Measurements from ENCODE around the gene SLC37A1. TPM values are rescaled to one million over a fixed set of nuclear protein-coding genes. Genes with fewer than 3 reads are reported as not detected.

The SLC37A1 gene
- total RNA-seq, 2 experiments from 2014 or later, result 12.7 to 13.3 TPM

DNA sequence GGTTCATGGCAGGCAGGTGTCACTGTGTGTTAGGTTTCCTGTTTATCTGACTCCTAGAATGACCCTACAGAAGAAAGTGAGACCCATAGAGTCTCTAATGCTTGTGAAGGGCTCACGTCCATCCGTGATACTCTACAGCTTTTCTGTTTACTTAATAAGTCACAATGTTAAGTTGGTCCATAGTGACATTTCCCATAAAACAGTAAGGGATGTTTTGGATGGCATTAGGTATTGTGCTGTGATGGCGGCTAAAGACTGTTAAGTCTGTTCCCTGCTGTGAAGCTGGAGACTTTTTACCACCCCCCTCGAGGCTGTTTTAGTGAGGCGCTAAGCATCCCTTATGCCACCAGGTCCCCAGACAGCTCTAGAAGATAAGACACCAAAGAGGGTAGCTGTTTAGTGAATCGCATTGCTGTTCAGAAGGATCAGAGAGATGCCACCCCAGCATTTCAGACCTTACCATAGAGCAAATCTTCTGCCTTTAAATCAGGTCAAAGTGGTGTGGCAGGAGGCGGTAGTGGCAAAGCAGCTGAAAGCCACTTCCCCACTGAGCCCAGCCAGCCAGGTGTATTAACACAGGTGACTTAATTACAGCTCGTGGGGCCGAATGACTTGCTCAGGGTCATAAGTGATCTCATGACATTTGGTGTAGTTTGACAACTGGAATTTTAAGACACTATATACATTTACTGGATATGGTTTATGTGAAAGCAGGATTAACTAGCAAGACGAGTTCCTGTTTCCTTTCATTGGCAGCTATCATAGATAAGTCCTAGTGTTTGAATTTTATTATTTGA is 25.0 kb downstream of the SLC37A1 start:
- Mint-ChIP-seq H3K27ac (no peak overlapping the region), H3K9me3 (no peaks in the 10 kb centered on the region), H3K4me3 (no peak overlapping the region), H3K4me1 (no peaks in the 10 kb centered on the region), H3K36me3 (ENCODE audit: low read depth) (peaks cover 3% of the 10 kb centered on the region), H3K27me3 (no peaks in the 10 kb centered on the region)
- no peak for DNase-seq
- ChIA-PET POLR2A (interaction anchor here (2.3 kb wide), 1 partner anchor 11 kb away, joined by 11 read pairs; no protein-coding TSS in a partner anchor), CTCF (interaction anchor here (1.0 to 1.2 kb wide), 3 partner anchors 72 to 281 kb away, joined by 3 to 5 read pairs (median 3); no protein-coding TSS in a partner anchor)

DNA sequence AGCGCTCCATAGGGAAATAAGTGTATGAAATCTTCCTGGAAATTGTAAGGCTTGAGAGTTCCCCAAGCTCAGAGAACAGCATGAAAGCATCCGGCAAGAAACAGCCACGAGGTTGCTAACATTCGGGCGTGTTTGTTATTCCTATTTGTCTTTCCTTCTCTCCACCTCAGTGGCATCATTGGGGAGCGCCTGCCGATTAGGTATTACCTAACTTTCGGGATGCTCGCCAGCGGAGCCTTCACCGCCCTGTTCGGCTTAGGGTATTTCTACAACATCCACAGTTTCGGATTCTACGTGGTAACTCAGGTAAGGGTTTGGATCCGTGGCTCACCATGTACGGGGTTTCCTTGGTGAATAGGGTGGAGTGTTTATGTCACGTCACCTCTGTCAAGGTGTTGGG is 25.7 kb downstream of the SLC37A1 start:
- Mint-ChIP-seq H3K27me3 (no peaks in the 10 kb centered on the region), H3K4me1 (no peaks in the 10 kb centered on the region), H3K9me3 (no peaks in the 10 kb centered on the region), H3K4me3 (no peak overlapping the region), H3K36me3 (ENCODE audit: low read depth) (peaks cover 3% of the 10 kb centered on the region), H3K27ac (no peak overlapping the region)
- ChIA-PET POLR2A (interaction anchor here (2.3 kb wide), 1 partner anchor 11 kb away, joined by 11 read pairs; no protein-coding TSS in a partner anchor), CTCF (interaction anchor here (1.2 kb wide), 1 partner anchor 72 kb away, joined by 5 read pairs; no protein-coding TSS in a partner anchor)
- no peak for DNase-seq

DNA sequence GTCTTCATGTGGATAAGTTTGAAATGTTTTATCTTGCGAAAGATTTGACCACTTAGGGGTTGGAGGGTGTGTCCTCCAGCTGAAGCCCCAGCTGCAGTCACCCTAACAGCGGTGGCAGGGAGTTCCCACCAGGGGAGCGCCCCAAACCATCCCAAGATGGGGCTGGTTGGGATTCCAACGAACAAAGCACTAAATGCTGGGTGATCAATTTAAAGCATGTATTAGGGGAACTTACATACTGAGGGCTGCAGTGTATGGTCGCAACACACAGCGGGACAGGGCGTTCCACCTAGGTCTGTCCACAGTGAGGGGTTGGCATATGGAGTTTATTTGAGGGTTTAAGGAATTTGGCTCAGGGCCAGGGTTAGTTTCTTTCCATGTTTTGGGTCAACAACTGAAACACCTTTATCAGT is 26.3 kb downstream of the SLC37A1 start:
- H3K9me3 Mint-ChIP-seq, result no peaks in the 10 kb centered on the region
- ChIA-PET CTCF (no interaction called here), POLR2A (interaction anchor here (2.3 kb wide), 1 partner anchor 12 kb away, joined by 11 read pairs; no protein-coding TSS in a partner anchor)
- DNase-seq, result no peak
- H3K4me3 Mint-ChIP-seq, result no peak overlapping the region
- H3K36me3 Mint-ChIP-seq (ENCODE audit: low read depth), result peaks cover 3% of the 10 kb centered on the region
- H3K27me3 Mint-ChIP-seq, result no peaks in the 10 kb centered on the region
- H3K4me1 Mint-ChIP-seq, result no peaks in the 10 kb centered on the region
- no peak overlapping the region for H3K27ac Mint-ChIP-seq

DNA sequence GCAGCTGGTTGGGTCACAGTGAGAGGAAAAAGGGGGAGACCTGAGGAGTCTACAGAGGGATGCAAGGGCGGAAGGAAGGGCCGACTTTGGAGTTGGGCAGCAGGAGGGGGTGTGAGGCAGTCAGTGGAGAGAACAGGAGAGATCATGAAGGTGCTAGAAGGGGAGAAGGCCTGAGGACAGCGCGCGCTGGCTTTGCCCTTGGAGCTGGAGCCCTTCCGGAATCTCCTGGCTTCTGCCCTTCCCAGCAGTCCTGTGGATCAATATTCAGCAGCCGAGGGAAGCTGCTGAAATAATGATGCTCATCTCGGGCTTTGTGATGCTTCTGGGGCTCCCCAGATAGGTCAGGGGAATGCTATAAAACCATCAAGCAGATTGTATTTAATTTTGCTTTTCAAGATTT is 26.7 kb downstream of the SLC37A1 start:
- Mint-ChIP-seq H3K4me1 (peaks cover 3% of the 10 kb centered on the region), H3K27ac (no peak overlapping the region), H3K4me3 (no peak overlapping the region), H3K27me3 (no peaks in the 10 kb centered on the region), H3K9me3 (no peaks in the 10 kb centered on the region), H3K36me3 (ENCODE audit: low read depth) (peaks cover 3% of the 10 kb centered on the region)
- POLR2A ChIA-PET, result no interaction called here
- no peak for DNase-seq
- CTCF ChIA-PET, result no interaction called here

DNA sequence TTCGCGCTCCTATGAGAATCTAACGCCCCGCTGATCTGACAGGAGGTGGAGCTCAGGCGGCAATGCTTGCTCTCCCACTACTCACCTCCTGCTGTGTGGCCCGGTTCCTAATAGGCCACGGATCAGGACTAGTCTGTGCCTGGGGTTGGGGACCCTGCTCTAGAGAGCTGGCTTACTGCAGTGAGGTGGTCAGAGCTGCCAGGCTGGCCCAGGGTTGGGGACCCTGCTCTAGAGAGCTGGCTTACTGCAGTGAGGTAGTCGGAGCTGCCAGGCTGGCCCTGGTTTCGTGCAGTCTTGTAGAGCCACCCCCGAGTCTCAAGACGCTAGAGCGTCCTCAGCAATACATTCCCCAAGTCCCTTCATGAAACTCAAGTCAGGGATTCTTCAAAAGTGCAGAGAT is 27.5 kb downstream of the SLC37A1 start:
- peaks cover 3% of the 10 kb centered on the region for H3K36me3 Mint-ChIP-seq (ENCODE audit: low read depth)
- ChIA-PET POLR2A (interaction anchor here (0.8 kb wide), 1 partner anchor 9 kb away, joined by 3 read pairs; no protein-coding TSS in a partner anchor), CTCF (no interaction called here)

DNA sequence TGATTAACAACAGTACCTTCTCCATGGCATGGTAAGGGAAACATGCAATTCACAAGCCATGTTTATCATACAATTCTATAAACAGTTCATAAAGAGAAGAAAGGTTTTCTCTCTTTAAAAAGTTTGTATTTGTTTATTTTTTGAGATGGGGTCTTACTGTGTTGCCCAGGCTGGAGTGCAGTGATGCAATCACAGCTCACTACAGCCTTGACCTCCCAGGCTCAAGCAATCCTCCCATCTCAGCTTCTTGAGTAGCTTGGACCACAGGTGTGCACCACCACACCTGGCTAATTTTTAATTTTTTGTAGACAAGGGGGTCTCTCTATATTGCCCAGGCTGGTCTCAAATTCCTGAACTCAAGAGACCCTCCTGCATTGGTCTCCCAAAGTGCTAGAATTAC is 28.0 kb downstream of the SLC37A1 start:
- peaks cover 3% of the 10 kb centered on the region for H3K36me3 Mint-ChIP-seq (ENCODE audit: low read depth)
- no peaks in the 10 kb centered on the region for H3K9me3 Mint-ChIP-seq
- no peaks in the 10 kb centered on the region for H3K27me3 Mint-ChIP-seq
- ChIA-PET CTCF (no interaction called here), POLR2A (interaction anchor here (0.8 kb wide), 1 partner anchor 9 kb away, joined by 3 read pairs; no protein-coding TSS in a partner anchor)
- no peak overlapping the region for H3K27ac Mint-ChIP-seq
- DNase-seq, result no peak
- H3K4me3 Mint-ChIP-seq, result no peak overlapping the region
- H3K4me1 Mint-ChIP-seq, result peaks cover 3% of the 10 kb centered on the region

More for the DNA sequence above, 27.5 kb downstream of the SLC37A1 start:
- H3K27ac Mint-ChIP-seq, result no peak overlapping the region
- no peak for DNase-seq
- H3K4me3 Mint-ChIP-seq, result no peak overlapping the region
- no peaks in the 10 kb centered on the region for H3K27me3 Mint-ChIP-seq
- no peaks in the 10 kb centered on the region for H3K9me3 Mint-ChIP-seq
- peaks cover 3% of the 10 kb centered on the region for H3K4me1 Mint-ChIP-seq

DNA sequence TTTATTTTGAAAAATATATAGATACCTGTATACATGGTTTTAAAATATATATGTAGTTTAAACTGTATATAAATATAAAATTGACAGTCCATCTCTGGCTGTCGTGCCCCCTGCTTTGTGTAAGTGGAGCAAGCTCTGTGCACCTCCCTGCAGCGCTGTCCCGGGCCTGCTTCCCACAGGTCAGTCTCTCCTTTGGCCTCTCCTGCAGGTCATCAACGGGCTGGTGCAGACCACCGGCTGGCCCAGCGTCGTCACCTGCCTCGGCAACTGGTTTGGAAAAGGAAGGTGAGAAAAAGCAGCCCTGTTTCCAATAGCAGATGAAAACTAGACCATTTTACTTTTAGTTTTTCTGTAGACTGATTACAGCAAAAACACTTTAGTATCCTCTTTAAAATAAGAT is 28.5 kb downstream of the SLC37A1 start:
- ChIA-PET CTCF (no interaction called here), POLR2A (no interaction called here)
- Mint-ChIP-seq H3K9me3 (no peaks in the 10 kb centered on the region), H3K36me3 (ENCODE audit: low read depth) (peaks cover 3% of the 10 kb centered on the region), H3K27ac (no peak overlapping the region), H3K4me3 (no peak overlapping the region), H3K27me3 (no peaks in the 10 kb centered on the region), H3K4me1 (peaks cover 3% of the 10 kb centered on the region)
- no peak for DNase-seq

DNA sequence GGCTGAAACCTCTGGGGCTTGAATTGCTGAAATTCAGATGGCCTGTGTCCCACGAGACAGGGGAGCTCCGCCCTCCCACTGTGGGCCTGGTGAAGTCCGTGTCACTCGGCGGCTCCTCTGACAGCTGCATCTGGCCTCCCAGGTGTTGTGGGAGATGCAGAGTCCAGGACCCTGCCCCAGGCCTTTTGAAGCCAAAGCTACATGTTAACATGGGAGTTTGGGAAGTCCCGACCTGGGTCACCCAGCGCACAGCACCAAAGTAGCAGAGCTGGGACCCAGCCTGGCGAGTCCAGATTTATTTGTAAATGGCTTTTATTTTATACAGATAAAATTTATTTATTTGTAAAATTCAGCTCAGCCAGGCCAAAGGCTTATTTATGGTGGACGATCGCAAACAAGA is 28.9 kb downstream of the SLC37A1 start:
- no peaks in the 10 kb centered on the region for H3K27me3 Mint-ChIP-seq
- CTCF ChIA-PET, result no interaction called here
- H3K36me3 Mint-ChIP-seq (ENCODE audit: low read depth), result peaks cover 3% of the 10 kb centered on the region
- DNase-seq, result no peak
- no peaks in the 10 kb centered on the region for H3K9me3 Mint-ChIP-seq
- H3K4me3 Mint-ChIP-seq, result no peak overlapping the region
- peaks cover 3% of the 10 kb centered on the region for H3K4me1 Mint-ChIP-seq
- H3K27ac Mint-ChIP-seq, result no peak overlapping the region
- POLR2A ChIA-PET, result no interaction called here

DNA sequence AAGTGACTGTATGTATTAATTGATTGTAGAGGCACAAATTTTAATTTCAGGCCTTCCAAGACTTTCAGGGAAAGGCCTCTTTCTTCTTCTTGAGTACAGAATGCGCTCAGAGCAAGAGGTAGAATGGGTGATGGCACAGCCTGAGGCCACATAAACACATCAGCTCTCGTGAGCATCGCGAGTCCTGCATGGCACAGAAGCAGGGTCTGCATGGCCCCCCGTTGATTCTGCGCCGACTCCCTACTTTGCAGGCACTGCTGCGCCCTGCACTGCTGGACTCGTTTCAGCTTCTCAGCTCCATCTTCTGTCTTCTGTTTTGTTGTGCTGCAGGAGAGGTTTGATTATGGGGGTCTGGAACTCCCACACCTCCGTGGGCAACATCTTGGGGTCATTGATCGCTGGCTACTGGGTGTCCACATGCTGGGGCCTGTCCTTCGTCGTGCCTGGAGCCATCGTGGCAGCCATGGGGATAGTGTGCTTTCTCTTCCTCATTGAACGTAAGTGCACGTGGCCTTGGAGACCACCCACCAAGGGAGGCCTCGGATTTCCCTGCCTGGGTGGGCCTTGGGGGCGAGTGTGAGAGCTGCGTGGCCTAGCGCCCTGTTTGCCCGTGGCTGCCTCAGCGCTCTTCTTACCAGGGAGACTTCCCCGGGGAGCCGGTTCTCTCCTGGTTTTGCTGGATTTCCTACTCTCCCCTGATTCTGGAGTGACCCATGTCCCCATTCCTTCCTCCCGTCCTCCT is 29.6 kb downstream of the SLC37A1 start:
- H3K27ac Mint-ChIP-seq, result no peak overlapping the region
- no peaks in the 10 kb centered on the region for H3K9me3 Mint-ChIP-seq
- POLR2A ChIA-PET, result no interaction called here
- H3K4me1 Mint-ChIP-seq, result peaks cover 6% of the 10 kb centered on the region
- CTCF ChIA-PET, result no interaction called here
- H3K27me3 Mint-ChIP-seq, result no peaks in the 10 kb centered on the region
- no peak overlapping the region for H3K4me3 Mint-ChIP-seq
- H3K36me3 Mint-ChIP-seq (ENCODE audit: low read depth), result peaks cover 4% of the 10 kb centered on the region
- DNase-seq, result no peak

DNA sequence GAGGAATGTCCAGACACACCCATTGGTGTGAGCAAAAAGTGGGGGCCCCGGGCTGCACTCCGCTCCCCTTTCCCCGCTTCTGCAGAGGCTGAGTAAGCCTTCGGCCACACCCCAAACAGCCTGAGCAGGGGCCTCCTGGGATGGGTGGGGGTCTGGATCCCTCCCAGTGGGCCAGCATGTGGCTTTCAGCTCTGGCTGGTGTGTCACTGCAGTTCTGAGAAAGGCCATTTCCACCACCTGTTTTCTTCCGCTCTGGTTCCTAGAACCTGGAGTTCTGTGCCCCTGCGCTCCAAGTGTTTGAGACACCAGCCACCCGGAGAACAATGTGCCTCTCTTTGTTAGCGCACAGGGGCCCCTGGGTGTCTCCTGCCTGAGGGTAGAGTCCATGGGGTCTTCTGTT is 30.9 kb downstream of the SLC37A1 start:
- Mint-ChIP-seq H3K4me3 (no peak overlapping the region), H3K4me1 (peaks cover 10% of the 10 kb centered on the region), H3K27ac (no peak overlapping the region), H3K9me3 (no peaks in the 10 kb centered on the region), H3K36me3 (ENCODE audit: low read depth) (peaks cover 9% of the 10 kb centered on the region), H3K27me3 (no peaks in the 10 kb centered on the region)
- POLR2A ChIA-PET, result interaction anchor here (1.0 kb wide), 1 partner anchor 9 kb away, joined by 4 read pairs; no protein-coding TSS in a partner anchor
- DNase-seq, result no peak
- CTCF ChIA-PET, result no interaction called here

DNA sequence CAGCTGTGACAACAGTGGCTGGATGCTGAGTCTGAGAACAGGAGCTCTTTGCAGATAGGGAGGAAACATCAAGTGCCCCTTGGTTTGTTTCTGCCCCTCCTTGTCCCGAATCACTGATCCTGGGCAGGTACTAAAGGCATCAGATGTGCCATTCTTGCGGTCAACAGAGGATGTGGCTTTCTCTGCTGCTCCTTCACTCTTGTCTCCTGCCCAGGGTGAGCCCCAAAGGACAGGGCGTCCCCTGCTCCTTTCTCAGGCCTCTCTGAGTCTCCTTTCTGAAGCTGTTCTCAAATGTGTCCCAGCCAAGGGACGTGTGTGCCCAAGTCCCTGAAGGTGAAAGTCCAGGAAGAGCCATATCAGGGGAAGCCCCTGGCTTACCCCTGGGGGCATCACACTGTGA is 31.7 kb downstream of the SLC37A1 start:
- Mint-ChIP-seq H3K36me3 (ENCODE audit: low read depth) (peaks cover 13% of the 10 kb centered on the region), H3K4me1 (peaks cover 10% of the 10 kb centered on the region), H3K4me3 (no peak overlapping the region), H3K27ac (no peak overlapping the region), H3K9me3 (no peaks in the 10 kb centered on the region), H3K27me3 (no peaks in the 10 kb centered on the region)
- no peak for DNase-seq
- CTCF ChIA-PET, result no interaction called here
- POLR2A ChIA-PET, result interaction anchor here (1.0 kb wide), 1 partner anchor 9 kb away, joined by 4 read pairs; no protein-coding TSS in a partner anchor

DNA sequence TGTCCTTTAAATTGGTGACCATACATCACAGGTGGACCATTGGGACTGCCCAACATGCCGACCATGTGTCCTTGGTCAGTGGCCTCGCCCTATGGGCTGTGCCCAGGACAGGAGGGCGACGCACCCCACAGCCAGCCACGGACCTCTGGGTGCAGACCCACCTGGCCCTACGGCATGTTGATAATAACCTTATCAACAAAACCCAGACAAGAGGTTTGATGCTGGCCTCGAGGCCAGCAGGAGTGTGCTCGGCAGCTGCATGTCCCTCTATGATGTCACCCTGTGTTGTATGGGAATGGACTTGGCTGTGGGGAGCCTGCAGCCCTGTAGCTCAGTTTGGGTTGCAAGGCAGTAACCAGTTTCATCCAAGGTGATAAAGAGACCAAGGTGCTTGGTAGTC is 32.1 kb downstream of the SLC37A1 start:
- no peak for DNase-seq
- H3K27me3 Mint-ChIP-seq, result no peaks in the 10 kb centered on the region
- ChIA-PET POLR2A (interaction anchor here (1.0 kb wide), 1 partner anchor 10 kb away, joined by 4 read pairs; no protein-coding TSS in a partner anchor), CTCF (no interaction called here)
- H3K27ac Mint-ChIP-seq, result no peak overlapping the region
- H3K9me3 Mint-ChIP-seq, result no peaks in the 10 kb centered on the region
- H3K4me1 Mint-ChIP-seq, result peaks cover 10% of the 10 kb centered on the region
- H3K4me3 Mint-ChIP-seq, result no peak overlapping the region
- H3K36me3 Mint-ChIP-seq (ENCODE audit: low read depth), result peaks cover 13% of the 10 kb centered on the region

DNA sequence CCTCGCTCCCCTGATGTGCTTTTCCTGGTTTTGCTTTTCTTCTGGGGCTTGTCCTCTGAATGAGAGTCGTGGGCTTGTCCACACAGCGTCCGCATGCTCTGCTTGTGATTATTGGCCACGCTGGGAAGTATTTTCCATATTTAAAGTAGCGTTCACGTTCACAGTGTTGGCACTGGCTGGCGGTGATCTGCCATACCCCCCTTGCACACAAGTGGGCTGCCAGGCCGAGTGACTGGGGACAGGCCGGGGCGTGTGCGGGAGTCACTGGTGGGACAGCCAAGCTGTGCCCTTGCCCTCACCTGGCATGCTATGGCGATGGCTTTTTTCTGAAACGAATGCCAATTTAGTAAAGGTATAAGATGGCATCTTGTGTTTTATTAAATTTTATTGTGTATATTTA is 32.8 kb downstream of the SLC37A1 start:
- no peak overlapping the region for H3K4me3 Mint-ChIP-seq
- H3K9me3 Mint-ChIP-seq, result no peaks in the 10 kb centered on the region
- POLR2A ChIA-PET, result no interaction called here
- H3K27me3 Mint-ChIP-seq, result no peaks in the 10 kb centered on the region
- no peak for DNase-seq
- CTCF ChIA-PET, result no interaction called here
- peaks cover 13% of the 10 kb centered on the region for H3K36me3 Mint-ChIP-seq (ENCODE audit: low read depth)
- peaks cover 10% of the 10 kb centered on the region for H3K4me1 Mint-ChIP-seq
- no peak overlapping the region for H3K27ac Mint-ChIP-seq
